ENCODE measurements around the gene MUC4.

Gene MUC4

GRCh38 chr3:195854628-195855294, 43.0 kb upstream of the MUC4 start:
- TF ChIP-seq CTCF (conservative IDR thresholded peaks at IDR 0.05; ENCODE audit: low read length) = no peak
- H3K4me3 ChIP-seq (ENCODE audit: low read length) = no peak overlapping the region

GRCh38 chr3:195853996-195854395, 42.3 kb upstream of the MUC4 start:
- TF ChIP-seq CTCF (conservative IDR thresholded peaks at IDR 0.05; ENCODE audit: low read length) = no peak
- no peak for DNase-seq (ENCODE audit: low read depth)
- H3K4me3 ChIP-seq (ENCODE audit: low read length) = no peak overlapping the region

More at GRCh38 chr3:195854628-195855294, 43.0 kb upstream of the MUC4 start:
- no peak for DNase-seq (ENCODE audit: low read depth)

- H3K4me3 ChIP-seq (ENCODE audit: low read length) = no peak overlapping the region
- DNase-seq (ENCODE audit: low read depth) = no peak
- no peak for TF ChIP-seq CTCF (conservative IDR thresholded peaks at IDR 0.05; ENCODE audit: low read length)
Measured at GRCh38 chr3:195853036-195853435, 41.3 kb upstream of the MUC4 start.

GRCh38 chr3:195850857-195851543, 39.3 kb upstream of the MUC4 start:
- peak; percentile 100 for TF ChIP-seq CTCF (conservative IDR thresholded peaks at IDR 0.05; ENCODE audit: low read length)
- DNase-seq (ENCODE audit: low read depth) = peak; percentile 85

GRCh38 chr3:195849322-195850074, 37.8 kb upstream of the MUC4 start:
- no peak for DNase-seq (ENCODE audit: low read depth)
- TF ChIP-seq CTCF (conservative IDR thresholded peaks at IDR 0.05; ENCODE audit: low read length) = no peak
- no peak overlapping the region for H3K4me3 ChIP-seq (ENCODE audit: low read length)

More at GRCh38 chr3:195850857-195851543, 39.3 kb upstream of the MUC4 start:
- no peak overlapping the region for H3K4me3 ChIP-seq (ENCODE audit: low read length)

- DNase-seq (ENCODE audit: low read depth) = peak; percentile 27
- no peak for TF ChIP-seq CTCF (conservative IDR thresholded peaks at IDR 0.05; ENCODE audit: low read length)
- H3K4me3 ChIP-seq (ENCODE audit: low read length) = no peak overlapping the region
Measured at GRCh38 chr3:195847055-195847950, 35.6 kb upstream of the MUC4 start.

Data from AG10803 (cell line).